PFSK-1 (cell line): ENCODE measurements around the gene CLCF1.

Experiments used
- FOXP2 ChIP-seq: optimal IDR thresholded peaks from 2 replicates; pipeline ENCODE3; 2011; ENCODE audit warnings: borderline replicate concordance, control low read depth, inconsistent platforms; ENCODE audit not compliant: insufficient read depth; ENCODE audit errors: extremely low read length, extremely low read depth
- POLR2AphosphoS5 ChIP-seq: IDR thresholded peaks from 2 replicates; pipeline ENCODE4 v1.6.1; 2012; ENCODE audit warnings: low read depth, mild to moderate bottlenecking, control low read depth, low read length, moderate library complexity
- REST ChIP-seq, 2 experiments: IDR thresholded peaks; 2 replicates each; pipeline versions ENCODE4 v1.6.1 to v1.8.0; 2011 to 2012; ENCODE audit warnings: low read depth in 2 of 2, low read length in 2 of 2, control low read depth in 1 of 2, inconsistent platforms in 1 of 2, mild to moderate bottlenecking in 1 of 2, moderate library complexity in 1 of 2; ENCODE audit not compliant: insufficient read depth in 1 of 2
- SIN3A ChIP-seq: IDR thresholded peaks from 2 replicates; pipeline ENCODE4 v1.6.1; 2012; ENCODE audit warnings: mild to moderate bottlenecking, low read length, moderate library complexity, borderline replicate concordance; ENCODE audit not compliant: insufficient read depth
- TAF1 ChIP-seq: IDR thresholded peaks from 2 replicates; pipeline ENCODE4 v1.6.1; 2012; ENCODE audit warnings: low read length, control low read depth, borderline replicate concordance; ENCODE audit not compliant: insufficient read depth

Gene CLCF1

DNA sequence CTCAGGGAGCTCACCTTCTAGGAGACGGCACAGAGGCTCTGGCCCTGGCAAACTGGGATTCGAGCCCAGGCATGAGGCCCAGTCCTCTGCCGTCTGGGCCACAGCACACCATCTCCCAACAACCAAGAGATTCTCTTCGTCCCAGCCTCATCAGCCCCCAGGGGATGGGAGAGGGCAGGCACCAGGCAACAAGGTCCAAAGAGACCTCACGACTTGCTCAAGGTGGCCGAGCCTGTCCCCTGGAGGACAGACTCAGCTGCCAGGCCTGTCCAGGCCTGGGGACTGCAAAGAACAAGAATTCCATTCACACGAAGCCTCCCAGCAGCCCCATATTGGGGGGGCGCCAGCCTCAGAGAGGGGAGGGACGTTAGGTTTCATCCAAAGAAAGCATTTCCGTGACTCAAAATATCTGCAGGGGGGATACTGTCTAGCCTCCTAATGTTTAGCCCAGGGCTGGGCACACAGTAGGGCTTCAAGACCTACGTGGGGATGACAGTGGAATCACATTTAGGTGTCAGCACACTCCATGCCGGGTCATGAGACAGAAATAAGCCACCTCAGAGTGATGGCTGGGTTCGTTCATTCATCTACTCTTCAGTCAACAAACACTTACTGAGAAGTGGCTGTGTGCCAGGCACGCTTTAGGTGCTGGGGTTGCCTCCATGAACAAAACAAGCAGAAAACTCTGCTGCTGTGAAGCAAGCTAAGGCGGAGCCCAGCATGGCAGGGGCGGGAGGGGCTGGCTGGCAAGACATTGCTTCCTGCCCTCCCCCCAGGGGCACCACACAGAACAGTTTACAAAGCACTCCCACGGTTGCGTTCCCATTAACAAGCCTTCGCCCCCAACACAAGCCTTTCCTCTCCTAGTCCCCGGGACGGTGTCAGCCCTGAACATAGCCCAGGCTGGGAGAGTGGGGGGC, 43.3 kb upstream of the CLCF1 start:
- TF ChIP-seq FOXP2 (peak; percentile 24), POLR2AphosphoS5 (no peak)

DNA sequence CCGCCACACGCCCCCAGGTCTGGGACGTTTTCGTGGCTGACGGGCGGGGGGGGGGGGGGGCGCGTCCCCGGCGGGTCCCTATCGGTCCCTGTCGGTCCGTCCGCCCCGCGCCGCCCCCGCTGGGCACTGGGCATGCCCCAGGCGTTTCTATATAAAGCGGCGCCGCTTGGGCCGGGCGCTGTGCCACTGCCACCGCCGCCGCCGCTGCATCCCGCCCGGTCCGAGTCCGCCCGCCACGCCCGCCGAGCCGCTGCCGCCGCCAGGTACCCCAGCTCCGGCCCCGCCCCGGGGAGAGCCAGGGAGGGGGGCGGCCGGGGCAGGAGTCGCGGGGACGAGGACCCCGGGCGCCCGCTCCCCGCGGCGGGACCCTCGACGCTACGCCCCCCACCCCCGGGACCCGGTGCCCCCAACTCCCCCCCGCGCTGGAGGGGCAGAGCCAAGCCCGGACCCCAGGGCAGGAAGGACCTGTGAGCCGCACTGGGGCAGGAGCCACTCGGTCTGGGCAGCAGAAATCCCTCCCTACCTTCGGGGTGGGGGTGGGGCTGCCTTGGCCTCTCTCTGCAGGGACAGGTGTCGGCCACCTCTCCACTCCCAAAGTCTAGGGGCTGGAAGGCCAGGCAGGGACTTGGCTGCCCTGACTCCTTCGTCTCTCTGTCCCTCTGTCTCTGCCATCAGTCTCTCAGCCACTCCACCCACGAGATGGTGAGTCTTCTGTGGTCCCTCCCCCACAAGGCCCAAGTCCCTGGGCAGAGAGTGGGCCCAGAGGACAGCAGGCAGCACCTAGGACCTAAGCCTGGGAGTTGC, 42.3 kb upstream of the CLCF1 start, which contains the start of gene CARNS1:
Gene CARNS1, plus strand, starts transcription at position 178 of the 804 bp plus-strand sequence. Its CDS starts 522 bp downstream, at position 700.
- TF ChIP-seq SIN3A = no peak
- no peak for TF ChIP-seq FOXP2
- TF ChIP-seq TAF1 = no peak
- no peak for TF ChIP-seq REST (IDR thresholded peaks at IDR 0.05; ENCODE audit: insufficient read depth in 1 of 2, low read depth in 2 of 2, low read length in 2 of 2)
- no peak for TF ChIP-seq POLR2AphosphoS5

- TF ChIP-seq TAF1 = no peak
- TF ChIP-seq SIN3A = no peak
- no peak for TF ChIP-seq FOXP2
- no peak for TF ChIP-seq POLR2AphosphoS5
- no peak for TF ChIP-seq REST (IDR thresholded peaks at IDR 0.05; ENCODE audit: insufficient read depth in 1 of 2, low read depth in 2 of 2, low read length in 2 of 2)
Observed at GRCh38 chr11:67413266-67413849, 40.0 kb upstream of the CLCF1 start.

DNA sequence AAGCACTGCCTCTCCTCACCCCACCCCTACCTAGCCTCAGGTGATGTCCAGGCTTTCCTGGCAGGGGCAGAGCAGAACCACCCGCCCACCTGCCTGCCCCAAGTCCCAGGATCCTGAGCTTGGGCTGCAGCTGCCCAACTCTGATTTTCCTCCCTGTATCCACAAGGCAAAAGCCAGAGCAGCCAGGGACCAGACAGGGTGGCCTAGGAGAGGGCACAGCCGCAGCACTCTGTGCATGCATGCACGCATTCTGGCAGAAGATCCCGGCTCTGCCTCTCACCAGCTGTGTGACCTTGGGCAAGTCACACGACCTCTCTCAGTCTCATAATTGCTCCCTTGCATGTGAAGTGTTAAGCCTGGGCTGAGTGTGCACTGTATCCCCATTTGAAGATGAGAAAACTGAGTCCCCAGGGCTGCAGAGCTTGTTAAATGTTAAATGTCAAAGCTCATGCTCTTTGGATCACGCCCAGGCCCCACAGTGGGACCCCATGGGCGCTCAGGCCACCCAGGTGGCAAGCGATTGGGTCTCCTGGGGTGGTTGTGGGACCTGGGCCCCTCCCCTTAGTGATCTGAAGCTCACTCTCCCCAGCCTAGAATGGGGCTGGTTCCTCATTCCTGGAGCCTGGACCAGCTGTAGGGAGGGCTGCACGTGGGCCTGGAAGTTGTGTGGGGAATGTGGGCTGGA, 39.2 kb upstream of the CLCF1 start:
- TF ChIP-seq FOXP2 = no peak

GRCh38 chr11:67411785-67412152, 38.4 kb upstream of the CLCF1 start:
- TF ChIP-seq FOXP2 = no peak
- TF ChIP-seq TAF1 = no peak

DNA sequence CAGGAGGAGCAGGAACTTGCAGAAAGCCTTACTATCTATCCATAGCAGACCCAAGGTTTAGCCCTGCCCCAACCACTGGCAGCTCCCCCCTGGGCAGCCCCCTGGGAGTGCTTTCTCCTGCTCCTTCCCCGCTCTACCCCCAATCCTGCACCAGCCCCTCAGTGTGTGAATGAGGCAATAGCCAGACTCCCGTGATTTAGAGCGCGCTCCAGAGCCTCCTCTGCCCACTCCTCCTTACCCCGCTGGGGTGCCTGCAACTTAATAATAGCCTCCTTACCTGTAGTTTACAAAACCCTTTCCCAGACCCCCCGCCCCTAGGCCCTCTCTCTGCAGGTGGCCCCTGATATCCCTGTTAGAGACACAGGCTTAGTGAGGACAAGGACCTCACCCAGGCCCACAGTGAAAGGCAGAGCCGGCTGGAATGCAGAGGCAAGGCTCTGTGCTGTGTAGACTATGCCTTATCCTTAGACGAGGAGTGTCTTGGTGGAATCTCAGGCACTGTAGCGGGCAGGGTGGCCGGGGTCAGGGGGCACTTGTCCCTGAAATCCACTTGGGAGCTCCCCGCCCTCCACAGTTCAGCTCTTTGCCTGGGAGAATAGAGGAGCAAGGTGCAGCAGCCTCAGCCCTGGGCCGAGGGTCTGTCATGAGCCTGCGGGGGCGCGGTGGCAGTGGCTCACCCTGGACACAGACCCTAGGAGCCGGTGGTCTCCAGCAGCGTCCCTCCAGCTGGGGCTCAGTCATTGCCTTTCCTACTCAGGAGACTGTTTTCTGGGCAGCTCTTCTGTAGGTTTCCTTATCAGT, 37.8 kb upstream of the CLCF1 start:
- no peak for TF ChIP-seq SIN3A
- no peak for TF ChIP-seq FOXP2
- no peak for TF ChIP-seq TAF1
- no peak for TF ChIP-seq REST (IDR thresholded peaks at IDR 0.05; ENCODE audit: insufficient read depth in 1 of 2, low read depth in 2 of 2, low read length in 2 of 2)
- no peak for TF ChIP-seq POLR2AphosphoS5
